ENCODE data around the gene ZKSCAN8. TPM values are rescaled to one million over a fixed set of nuclear protein-coding genes. Genes with fewer than 3 reads are reported as not detected.

Gene ZKSCAN8
- total RNA-seq, 1 donor from 2014 or later = 26.4 TPM

DNA sequence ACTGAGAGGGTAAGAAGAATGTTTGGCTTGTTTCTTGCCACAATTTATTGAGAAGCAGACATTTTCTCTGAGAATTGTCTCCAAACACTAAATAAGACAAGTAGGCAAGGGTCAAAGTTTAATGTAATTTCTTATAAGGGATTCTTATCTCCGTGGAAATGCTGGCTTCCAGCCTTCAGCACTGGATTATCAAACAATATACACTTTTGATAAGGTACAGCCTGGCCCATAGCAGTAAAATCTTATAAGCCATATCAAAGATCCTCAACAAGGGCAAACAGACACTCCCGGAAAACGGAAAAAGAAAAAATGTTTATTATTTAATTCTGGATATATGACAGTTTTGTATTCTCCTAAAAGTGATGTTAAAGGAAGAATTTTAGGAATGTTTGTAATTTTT lies 64.8 kb downstream of the ZKSCAN8 start:
- DNase-seq (ENCODE audit: low read depth) = no peak

DNA sequence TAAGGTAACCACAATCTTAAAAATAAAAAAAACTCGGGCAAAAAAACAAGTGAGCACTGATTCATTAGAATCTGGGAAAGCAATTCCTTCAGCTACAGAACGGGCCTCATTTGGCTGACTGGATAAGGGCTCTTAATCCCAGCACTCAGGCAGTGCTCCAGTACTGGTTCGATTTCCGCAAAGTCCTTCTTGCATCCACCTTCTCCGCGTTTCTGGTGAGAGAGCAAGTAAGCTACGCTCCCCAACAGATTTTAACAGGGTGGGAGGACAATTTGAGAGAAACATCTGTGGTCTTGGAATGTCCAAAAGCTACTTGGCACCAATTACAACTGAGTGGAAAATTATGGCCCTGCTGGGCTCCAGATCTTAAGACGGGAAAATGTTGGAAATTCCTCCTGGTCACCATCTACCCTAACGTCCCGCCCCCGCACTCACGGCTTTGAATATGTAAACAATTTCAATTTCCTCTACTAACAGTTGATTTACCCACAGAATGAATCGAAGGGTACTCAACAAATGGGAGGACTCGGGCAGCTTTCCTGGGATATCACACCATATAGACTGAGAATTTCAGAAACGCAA lies 65.3 kb downstream of the ZKSCAN8 start:
- DNase-seq (ENCODE audit: low read depth) = no peak

DNA sequence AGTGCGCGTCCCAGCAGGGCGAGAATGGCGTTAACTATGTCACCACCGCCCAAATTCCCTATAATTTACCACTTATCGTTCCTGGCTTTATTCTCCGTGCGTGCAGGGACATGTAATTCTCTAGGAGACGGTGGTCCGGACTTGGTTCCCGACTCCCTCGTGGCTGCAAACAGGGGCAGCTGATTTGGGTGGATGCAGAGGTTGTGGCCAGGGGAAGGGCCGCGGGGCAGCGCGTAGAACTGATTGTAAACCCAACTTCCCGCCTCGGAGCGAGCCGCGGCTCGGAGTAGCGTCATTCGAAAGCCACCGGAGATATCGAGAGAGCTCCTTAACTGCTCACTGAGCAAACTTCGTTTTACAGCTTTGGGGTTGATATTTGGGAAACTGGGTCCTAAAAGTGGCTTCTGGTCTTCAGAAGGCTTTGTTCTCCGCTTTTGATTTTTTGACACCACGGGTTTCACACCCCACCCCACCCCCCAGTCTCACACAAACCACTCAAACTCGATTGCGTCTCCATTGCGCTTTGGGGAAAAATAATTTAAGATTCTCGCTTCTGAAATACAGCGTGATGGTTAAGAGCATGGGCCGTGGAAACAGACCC lies 65.9 kb downstream of the ZKSCAN8 start:
- peak; percentile 38 for DNase-seq (ENCODE audit: low read depth)

DNA sequence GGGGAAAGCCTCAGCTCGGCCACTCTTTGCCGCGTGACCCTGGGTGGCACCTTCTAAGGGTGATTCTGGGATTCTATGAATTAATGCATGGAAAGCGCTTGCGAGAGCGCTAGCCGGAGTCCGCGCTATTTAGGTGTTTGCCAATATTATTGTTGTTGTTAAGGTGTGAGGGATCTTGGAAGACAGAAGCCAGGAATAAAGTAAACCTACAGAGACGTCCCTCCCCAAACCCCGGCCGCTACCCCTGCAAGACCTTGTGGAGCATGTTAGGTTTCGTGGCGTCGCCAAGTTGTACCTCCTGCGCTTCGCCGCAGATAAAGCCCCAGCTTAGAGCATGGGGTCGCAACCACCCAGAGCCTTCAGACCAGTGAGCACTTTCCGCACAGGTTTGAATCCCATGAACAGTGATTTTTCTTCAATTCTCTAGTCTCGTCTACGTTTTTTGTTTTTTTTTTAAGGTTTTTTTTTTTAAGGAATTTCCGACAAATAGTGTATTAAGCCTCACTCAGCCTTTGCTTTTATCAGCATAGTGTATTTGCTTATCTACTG lies 66.5 kb downstream of the ZKSCAN8 start:
- DNase-seq (ENCODE audit: low read depth) = peak; percentile 21

Other genes starting within 250 kb of the ZKSCAN8 start
- gene OR2B2, start 229.5 kb upstream of the ZKSCAN8 start, total RNA-seq = not detected in 2 replicates
- not detected in 2 replicates for gene OR2B6, start 184.6 kb upstream of the ZKSCAN8 start, total RNA-seq
- gene ZNF165, start 61.3 kb upstream of the ZKSCAN8 start, total RNA-seq = 0.78 TPM in 1 of 2 replicates, not detected in the other
- 1.2 and 3.2 TPM in 2 replicates for gene ZSCAN16, start 17.3 kb upstream of the ZKSCAN8 start, total RNA-seq
- 18.1 and 19.5 TPM in 2 replicates for gene ZSCAN9, start 83.4 kb downstream of the ZKSCAN8 start, total RNA-seq
- 3.7 and 4.6 TPM in 2 replicates for gene ZKSCAN4, start 110.4 kb downstream of the ZKSCAN8 start, total RNA-seq
- 0.36 TPM in 1 of 2 replicates, not detected in the other for gene NKAPL, start 117.4 kb downstream of the ZKSCAN8 start, total RNA-seq
- 8.6 and 10.8 TPM in 2 replicates for gene ZSCAN26, start 125.3 kb downstream of the ZKSCAN8 start, total RNA-seq
- gene PGBD1, start 139.7 kb downstream of the ZKSCAN8 start, total RNA-seq = 4.6 and 4.8 TPM in 2 replicates
- gene ZSCAN31, start 194.3 kb downstream of the ZKSCAN8 start, total RNA-seq = 12.5 and 13.2 TPM in 2 replicates
- gene ZKSCAN3, start 208.1 kb downstream of the ZKSCAN8 start, total RNA-seq = 4.4 and 5.5 TPM in 2 replicates

Measured in myocyte (in vitro differentiated cells).